ENCODE data around the gene JAKMIP1. TPM values are rescaled to one million over a fixed set of nuclear protein-coding genes. Genes with fewer than 3 reads are reported as not detected.

The JAKMIP1 gene
- total and polyA plus RNA-seq, 12 donors: 0.14 to 5.3 (median 2.9) TPM; not detected in 2

GRCh38 chr4:6111354-6111960 is 88.9 kb downstream of the JAKMIP1 start:
- Histone ChIP-seq H3K36me3 (replicated peaks in 1 of 2) (no peaks in the 10 kb centered on the region), H3K27ac (no peak overlapping the region), H3K4me3 (no peak overlapping the region), H3K9me3 (replicated peaks in 1 of 3) (no peaks in the 10 kb centered on the region), H3K4me1 (replicated peaks in 1 of 2) (no peaks in the 10 kb centered on the region), H3K27me3 (no peaks in the 10 kb centered on the region)
- no peak for TF ChIP-seq POLR2A (IDR thresholded peaks at IDR 0.05)
- TF ChIP-seq, protein P1, sequence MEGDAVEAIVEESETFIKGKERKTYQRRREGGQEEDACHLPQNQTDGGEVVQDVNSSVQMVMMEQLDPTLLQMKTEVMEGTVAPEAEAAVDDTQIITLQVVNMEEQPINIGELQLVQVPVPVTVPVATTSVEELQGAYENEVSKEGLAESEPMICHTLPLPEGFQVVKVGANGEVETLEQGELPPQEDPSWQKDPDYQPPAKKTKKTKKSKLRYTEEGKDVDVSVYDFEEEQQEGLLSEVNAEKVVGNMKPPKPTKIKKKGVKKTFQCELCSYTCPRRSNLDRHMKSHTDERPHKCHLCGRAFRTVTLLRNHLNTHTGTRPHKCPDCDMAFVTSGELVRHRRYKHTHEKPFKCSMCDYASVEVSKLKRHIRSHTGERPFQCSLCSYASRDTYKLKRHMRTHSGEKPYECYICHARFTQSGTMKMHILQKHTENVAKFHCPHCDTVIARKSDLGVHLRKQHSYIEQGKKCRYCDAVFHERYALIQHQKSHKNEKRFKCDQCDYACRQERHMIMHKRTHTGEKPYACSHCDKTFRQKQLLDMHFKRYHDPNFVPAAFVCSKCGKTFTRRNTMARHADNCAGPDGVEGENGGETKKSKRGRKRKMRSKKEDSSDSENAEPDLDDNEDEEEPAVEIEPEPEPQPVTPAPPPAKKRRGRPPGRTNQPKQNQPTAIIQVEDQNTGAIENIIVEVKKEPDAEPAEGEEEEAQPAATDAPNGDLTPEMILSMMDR (IDR thresholded peaks at IDR 0.05): no peak
- intact Hi-C loops (cut with DNase I): no loop called here
- DNase-seq: peak in 1 of 7 donors; percentile 35
- WGBS, 4 donors: 62 to 84% (median 72%) methylated on average over 5 to 7 of the region's 7 CpGs

- TF ChIP-seq POLR2A (IDR thresholded peaks at IDR 0.05): no peak
- TF ChIP-seq, protein P1 (IDR thresholded peaks at IDR 0.05): no peak
- H3K4me1 ChIP-seq (replicated peaks in 1 of 2): no peaks in the 10 kb centered on the region
- H3K9me3 ChIP-seq (replicated peaks in 1 of 3): no peaks in the 10 kb centered on the region
- H3K4me3 ChIP-seq: no peak overlapping the region
- H3K27ac ChIP-seq: no peak overlapping the region
- WGBS, 4 donors: 65 to 85% (median 83%) methylated on average over 5 to 8 of the region's 8 CpGs; no CpG with 5 or more reads in 1 of the 4 donors
- intact Hi-C loops (cut with DNase I): no loop called here
- H3K36me3 ChIP-seq (replicated peaks in 1 of 2): no peaks in the 10 kb centered on the region
- no peaks in the 10 kb centered on the region for H3K27me3 ChIP-seq
- peak in 1 of 7 donors; percentile 23 for DNase-seq
Observed at GRCh38 chr4:6110681-6111353, 89.5 kb downstream of the JAKMIP1 start.

DNA sequence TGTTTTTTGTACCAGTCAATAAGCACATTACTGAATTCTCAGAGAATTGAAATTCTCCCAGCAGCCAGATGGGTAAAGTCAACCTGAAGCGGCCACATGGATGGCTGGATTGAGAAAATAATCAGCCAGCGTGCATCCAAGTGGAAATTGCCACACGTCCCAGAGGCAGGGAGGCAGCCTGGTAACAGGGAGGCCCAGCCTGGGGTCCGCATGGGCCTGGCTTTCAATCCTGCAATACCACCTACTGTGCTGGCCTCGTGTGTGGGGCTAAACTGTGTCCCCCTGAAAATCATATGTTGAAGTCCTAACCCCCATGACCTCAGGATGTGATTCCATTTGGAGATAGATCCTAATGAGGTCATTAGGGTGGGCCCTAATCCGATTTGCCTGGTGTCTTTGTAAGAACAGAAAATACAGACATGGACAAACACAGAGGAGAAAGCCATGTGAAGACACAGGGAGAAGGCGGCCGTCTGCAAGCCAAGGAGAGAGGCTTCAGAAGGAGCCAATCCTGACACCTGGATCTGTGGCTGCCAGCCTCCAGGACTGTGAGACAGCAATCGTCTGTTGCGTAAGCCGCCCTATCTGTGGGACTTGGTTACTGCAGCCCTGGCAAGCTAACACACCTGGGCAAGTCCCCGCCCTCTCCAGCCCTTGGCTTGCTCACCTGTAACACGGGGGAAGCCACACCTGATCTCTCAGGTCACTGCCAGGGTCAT is 90.3 kb downstream of the JAKMIP1 start:
- Histone ChIP-seq H3K4me1 (replicated peaks in 1 of 2) (no peaks in the 10 kb centered on the region), H3K4me3 (no peak overlapping the region), H3K27ac (no peak overlapping the region), H3K9me3 (replicated peaks in 1 of 3) (no peaks in the 10 kb centered on the region), H3K27me3 (no peaks in the 10 kb centered on the region), H3K36me3 (replicated peaks in 1 of 2) (no peaks in the 10 kb centered on the region)
- 60 to 69% (median 66%) methylated on average over 10 to 13 of the region's 13 CpGs for WGBS, 4 donors
- intact Hi-C loops (cut with DNase I): no loop called here
- TF ChIP-seq, protein P1 (IDR thresholded peaks at IDR 0.05): peak in 2 of 6 experiments; percentile 12 to 13
- no peak for TF ChIP-seq POLR2A (IDR thresholded peaks at IDR 0.05)
- DNase-seq: peak in 1 of 7 donors; percentile 39

- peak in 1 of 7 donors; percentile 11 for DNase-seq
- no peaks in the 10 kb centered on the region for H3K4me1 ChIP-seq (replicated peaks in 1 of 2)
- no peaks in the 10 kb centered on the region for H3K36me3 ChIP-seq (replicated peaks in 1 of 2)
- no peak overlapping the region for H3K4me3 ChIP-seq
- H3K27ac ChIP-seq: no peak overlapping the region
- TF ChIP-seq, protein P1 (IDR thresholded peaks at IDR 0.05): no peak
- TF ChIP-seq POLR2A (IDR thresholded peaks at IDR 0.05): no peak
- intact Hi-C loops (cut with DNase I): no loop called here
- WGBS, 4 donors: 61 to 71% (median 65%) methylated on average over 4 of the region's 4 CpGs
- peaks cover 0 to 5% (median 0%) of the 10 kb centered on the region in 3 donors for H3K9me3 ChIP-seq (replicated peaks in 1 of 3)
- no peaks in the 10 kb centered on the region for H3K27me3 ChIP-seq
Observed at GRCh38 chr4:6107886-6108285, 92.5 kb downstream of the JAKMIP1 start.
